ENCODE data around the gene ZNF384. TPM values are rescaled to one million over a fixed set of nuclear protein-coding genes. Genes with fewer than 3 reads are reported as not detected.
A peak's percentile ranks its signal among the peaks of the same experiment; 100 is the strongest.

ZNF384 gene
- total RNA-seq, 2 experiments from 2014 or later = 48.6 to 95.5 TPM

DNA sequence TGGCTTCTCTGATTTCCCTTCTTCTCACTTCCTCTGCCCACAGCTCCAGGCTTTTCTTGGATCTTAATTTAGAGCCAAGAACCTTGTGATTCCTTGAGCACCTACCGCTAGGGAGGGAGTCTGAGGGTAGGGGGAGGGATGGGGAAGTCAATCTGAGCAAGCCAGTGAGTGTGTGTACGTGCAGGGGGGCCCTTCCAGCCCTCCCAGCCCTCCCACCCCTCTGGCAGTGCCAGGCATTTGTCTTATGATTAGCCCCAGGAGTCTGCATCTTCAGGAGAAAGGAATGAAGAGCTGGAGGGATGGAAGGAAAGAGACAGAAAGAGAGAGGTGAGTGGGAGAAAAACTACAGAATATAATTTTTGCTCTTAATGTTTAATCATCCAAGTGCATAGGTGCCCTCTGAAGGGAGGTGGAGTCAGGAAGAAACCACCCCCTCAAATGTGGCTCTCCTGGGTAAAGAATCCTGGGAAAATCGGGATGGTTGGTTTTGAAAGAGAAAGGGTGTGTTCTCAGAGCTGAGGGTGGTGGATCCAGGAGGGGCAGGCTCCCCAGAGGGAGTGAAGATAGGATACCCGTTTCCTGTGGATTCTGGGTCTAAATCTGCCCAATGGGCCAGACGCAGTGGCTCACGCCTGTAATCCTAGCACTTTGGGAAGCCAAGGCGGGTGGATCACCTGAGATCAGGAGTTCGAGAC is 9.3 kb upstream of the ZNF384 start:
- peaks cover 6% of the 10 kb centered on the region; the same call in 1 of the 2 replicates for H3K36me3 ChIP-seq (ENCODE audit: insufficient read depth, low read length)

GRCh38 chr12:6697584-6698351 is 8.6 kb upstream of the ZNF384 start:
- CTCF ChIA-PET (ENCODE audit: unreplicated experiment) = interaction anchor here (0.5 to 1.1 kb wide), 4 partner anchors 22 to 55 kb away, joined by 3 to 9 read pairs (median 4); partner anchors contain the start of genes COPS7A and MLF2
- no peaks in the 10 kb centered on the region for H3K9me2 ChIP-seq (ENCODE audit: insufficient read depth, low read length)
- H3K27ac ChIP-seq (ENCODE audit: low read depth, low read length, poor library complexity, severe bottlenecking) = peak overlapping the region; percentile 96
- peak overlapping the region; percentile 93 for H3K4me2 ChIP-seq (ENCODE audit: low read length)
- peak; percentile 64 for DNase-seq (ENCODE audit: low spot score)
- peaks cover 16% of the 10 kb centered on the region; the same call in 1 of the 2 replicates for H3K79me2 ChIP-seq (ENCODE audit: insufficient read depth, low read depth, low read length)
- no TSS peak for BruUV-seq (replicated peaks)
- intact Hi-C loops (cut with micrococcal nuclease; ENCODE audit: unreplicated experiment) = loop anchor here (1.0 to 10.0 kb wide), 7 partner anchors 27 to 273 kb away; partner anchors contain the start of genes COPS7A, MLF2, MRPL51 and NCAPD2
- TF ChIP-seq EZH2phosphoT487 (IDR thresholded peaks at IDR 0.05; ENCODE audit: borderline replicate concordance, low read depth, low read length) (no peak), CTCF (conservative IDR thresholded peaks at IDR 0.05; ENCODE audit: low read length) (peak; percentile 82)
- no peaks in the 10 kb centered on the region for H3K9me3 ChIP-seq (ENCODE audit: low read length)
- H3K4me3 ChIP-seq (ENCODE audit: low read depth, low read length, poor library complexity, severe bottlenecking) = peak overlapping the region; percentile 69
- H3K36me3 ChIP-seq (ENCODE audit: insufficient read depth, low read length) = peaks cover 6% of the 10 kb centered on the region; the same call in 1 of the 2 replicates
- POLR2A ChIA-PET = interaction anchor here (1.2 to 2.9 kb wide), 4 partner anchors 9 to 26 kb away, joined by 3 to 16 read pairs (median 7); partner anchors contain the start of genes COPS7A and ZNF384
- H2AFZ ChIP-seq (ENCODE audit: low read length) = no peak overlapping the region
- no peaks in the 10 kb centered on the region for H4K20me1 ChIP-seq (ENCODE audit: insufficient read depth, low read length)
- peaks cover 74% of the 10 kb centered on the region for H3K4me1 ChIP-seq (ENCODE audit: insufficient read depth, low read length, poor library complexity, severe bottlenecking)

More for the DNA sequence above, 9.3 kb upstream of the ZNF384 start:
- CTCF ChIA-PET (ENCODE audit: unreplicated experiment) = interaction anchor here (0.5 to 1.3 kb wide), 5 partner anchors 9 to 257 kb away, joined by 3 to 12 read pairs (median 4); partner anchors contain the start of genes COPS7A, MLF2 and ZNF384
- H3K79me2 ChIP-seq (ENCODE audit: insufficient read depth, low read depth, low read length) = peaks cover 16% of the 10 kb centered on the region; the same call in 1 of the 2 replicates
- no TSS peak for BruUV-seq (replicated peaks)
- peak overlapping the region; percentile 96 for H3K27ac ChIP-seq (ENCODE audit: low read depth, low read length, poor library complexity, severe bottlenecking)
- intact Hi-C loops (cut with micrococcal nuclease; ENCODE audit: unreplicated experiment) = loop anchor here (1.0 to 10.0 kb wide), 3 partner anchors 144 to 274 kb away; partner anchors contain the start of genes MRPL51 and NCAPD2
- H3K4me2 ChIP-seq (ENCODE audit: low read length) = peak overlapping the region; percentile 93
- H3K9me3 ChIP-seq (ENCODE audit: low read length) = no peaks in the 10 kb centered on the region
- DNase-seq (ENCODE audit: low spot score) = no peak
- POLR2A ChIA-PET = interaction anchor here (0.5 to 2.9 kb wide), 3 partner anchors 25 to 225 kb away, joined by 4 to 10 read pairs (median 6); partner anchors contain the start of genes COPS7A and MLF2
- H3K4me3 ChIP-seq (ENCODE audit: low read depth, low read length, poor library complexity, severe bottlenecking) = peak overlapping the region; percentile 69
- H4K20me1 ChIP-seq (ENCODE audit: insufficient read depth, low read length) = no peaks in the 10 kb centered on the region
- H3K9me2 ChIP-seq (ENCODE audit: insufficient read depth, low read length) = no peaks in the 10 kb centered on the region
- H3K4me1 ChIP-seq (ENCODE audit: insufficient read depth, low read length, poor library complexity, severe bottlenecking) = peaks cover 70% of the 10 kb centered on the region
- no peak overlapping the region for H2AFZ ChIP-seq (ENCODE audit: low read length)
- TF ChIP-seq EZH2phosphoT487 (IDR thresholded peaks at IDR 0.05; ENCODE audit: borderline replicate concordance, low read depth, low read length) = no peak
- no peak for TF ChIP-seq CTCF (conservative IDR thresholded peaks at IDR 0.05; ENCODE audit: low read length)

Data from OCI-LY7 (cell line).